Glutamatergic neuron (in vitro differentiated cells): ENCODE data around the gene SEPTIN3. TPM values are rescaled to one million over a fixed set of nuclear protein-coding genes. Genes with fewer than 3 reads are reported as not detected.

Experiments
- DNase-seq: peaks from one replicate; pipeline ENCODE4 v3.0.0; 2022
- H3K27ac Mint-ChIP-seq: one replicate; pipeline ENCODE4 v1.8.0; 2020; ENCODE audit warnings: mild to moderate bottlenecking, mixed read lengths, inconsistent platforms; ENCODE audit not compliant: unreplicated experiment
- H3K27me3 Mint-ChIP-seq: one replicate; pipeline ENCODE4 v1.8.0; 2020; ENCODE audit warnings: mild to moderate bottlenecking, moderate library complexity, mixed read lengths, inconsistent platforms; ENCODE audit not compliant: unreplicated experiment
- H3K36me3 Mint-ChIP-seq: one replicate; pipeline ENCODE4 v1.8.0; 2020; ENCODE audit warnings: mild to moderate bottlenecking, mixed read lengths, inconsistent platforms; ENCODE audit not compliant: unreplicated experiment
- H3K4me1 Mint-ChIP-seq: one replicate; pipeline ENCODE4 v1.8.0; 2020; ENCODE audit warnings: mild to moderate bottlenecking, low read depth, mixed read lengths, inconsistent platforms; ENCODE audit not compliant: unreplicated experiment
- H3K4me3 Mint-ChIP-seq: one replicate; pipeline ENCODE4 v1.8.0; 2020; ENCODE audit warnings: mild to moderate bottlenecking, mixed read lengths, inconsistent platforms; ENCODE audit not compliant: unreplicated experiment
- H3K9me3 Mint-ChIP-seq: one replicate; pipeline ENCODE4 v1.8.0; 2020; ENCODE audit warnings: mild to moderate bottlenecking, moderate library complexity, mixed read lengths, inconsistent platforms; ENCODE audit not compliant: unreplicated experiment
- CTCF ChIP-seq: fragments of 200-600 bp; sonication (generic); IDR thresholded peaks from one replicate; pipeline ENCODE4 v1.5.0; 2021; ENCODE audit not compliant: partially characterized antibody, unreplicated experiment
- total RNA-seq: library from RNA; stranded (reverse); fragmentation: NEBNext Ultra II Directional; extraction: Animal tissue kit (Norgen Biotek cat#: 25700); gene quantifications from one replicate; pipeline ENCODE4 v1.2.1, GENCODE V29; 2021; ENCODE audit not compliant: unreplicated experiment

The SEPTIN3 gene
- total RNA-seq, 1 donor from 2014 or later, result 216 TPM

- Mint-ChIP-seq H3K27me3 (peaks cover 12% of the 10 kb centered on the region), H3K4me3 (no peak overlapping the region), H3K27ac (no peak overlapping the region), H3K36me3 (peaks cover 21% of the 10 kb centered on the region), H3K9me3 (no peaks in the 10 kb centered on the region), H3K4me1 (peaks cover 5% of the 10 kb centered on the region)
- no peak for DNase-seq
- no peak for TF ChIP-seq CTCF
Observed at GRCh38 chr22:41992496-41992895, 23.3 kb downstream of the SEPTIN3 start.

GRCh38 chr22:41995211-41995610 is 26.0 kb downstream of the SEPTIN3 start:
- H3K4me3 Mint-ChIP-seq, result no peak overlapping the region
- H3K9me3 Mint-ChIP-seq, result no peaks in the 10 kb centered on the region
- TF ChIP-seq CTCF, result no peak
- DNase-seq, result no peak
- H3K27me3 Mint-ChIP-seq, result peaks cover 7% of the 10 kb centered on the region
- no peak overlapping the region for H3K27ac Mint-ChIP-seq
- H3K4me1 Mint-ChIP-seq, result peaks cover 5% of the 10 kb centered on the region
- H3K36me3 Mint-ChIP-seq, result peaks cover 11% of the 10 kb centered on the region

- Mint-ChIP-seq H3K27me3 (peaks cover 4% of the 10 kb centered on the region), H3K9me3 (no peaks in the 10 kb centered on the region), H3K4me3 (no peak overlapping the region), H3K4me1 (peaks cover 5% of the 10 kb centered on the region), H3K36me3 (peaks cover 11% of the 10 kb centered on the region), H3K27ac (no peak overlapping the region)
- no peak for DNase-seq
- no peak for TF ChIP-seq CTCF
Observed at GRCh38 chr22:41996826-41997225, 27.6 kb downstream of the SEPTIN3 start.

GRCh38 chr22:41998361-41999261 is 29.4 kb downstream of the SEPTIN3 start, which contains the start of gene WBP2NL:
Gene WBP2NL (plus strand): TSS chr22:41998788. CDS start chr22:41998819, 31 bp downstream.
- Mint-ChIP-seq H3K9me3 (peaks cover under 1% of the 10 kb centered on the region), H3K4me3 (no peak within 1 kb of the TSS), H3K36me3 (peaks cover 4% of the 10 kb centered on the region), H3K27me3 (peaks cover 4% of the 10 kb centered on the region), H3K27ac (no peak within 1 kb of the TSS), H3K4me1 (peaks cover 5% of the 10 kb centered on the region)
- no peak for DNase-seq
- TF ChIP-seq CTCF, result no peak

GRCh38 chr22:42000466-42000865 is 31.2 kb downstream of the SEPTIN3 start:
- H3K4me3 Mint-ChIP-seq, result no peak overlapping the region
- H3K27ac Mint-ChIP-seq, result no peak overlapping the region
- peaks cover 4% of the 10 kb centered on the region for H3K36me3 Mint-ChIP-seq
- H3K9me3 Mint-ChIP-seq, result peaks cover 2% of the 10 kb centered on the region
- H3K27me3 Mint-ChIP-seq, result no peaks in the 10 kb centered on the region
- no peak for TF ChIP-seq CTCF
- DNase-seq, result no peak
- peaks cover 2% of the 10 kb centered on the region for H3K4me1 Mint-ChIP-seq
